Cortex of kidney (tissue), 1 donor: ENCODE data around the gene OR2Y1.
"Not testable (repeated sequence)": the region's sequence is repeated elsewhere in the genome, so short reads cannot be mapped to it uniquely, and the experiment has no call there.

Experiments used
- DNase-seq: peaks from one replicate; lab custom pipeline; 2025; lab: John Stamatoyannopoulos, UW

Gene OR2Y1, protein sequence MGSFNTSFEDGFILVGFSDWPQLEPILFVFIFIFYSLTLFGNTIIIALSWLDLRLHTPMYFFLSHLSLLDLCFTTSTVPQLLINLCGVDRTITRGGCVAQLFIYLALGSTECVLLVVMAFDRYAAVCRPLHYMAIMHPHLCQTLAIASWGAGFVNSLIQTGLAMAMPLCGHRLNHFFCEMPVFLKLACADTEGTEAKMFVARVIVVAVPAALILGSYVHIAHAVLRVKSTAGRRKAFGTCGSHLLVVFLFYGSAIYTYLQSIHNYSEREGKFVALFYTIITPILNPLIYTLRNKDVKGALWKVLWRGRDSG

DNA sequence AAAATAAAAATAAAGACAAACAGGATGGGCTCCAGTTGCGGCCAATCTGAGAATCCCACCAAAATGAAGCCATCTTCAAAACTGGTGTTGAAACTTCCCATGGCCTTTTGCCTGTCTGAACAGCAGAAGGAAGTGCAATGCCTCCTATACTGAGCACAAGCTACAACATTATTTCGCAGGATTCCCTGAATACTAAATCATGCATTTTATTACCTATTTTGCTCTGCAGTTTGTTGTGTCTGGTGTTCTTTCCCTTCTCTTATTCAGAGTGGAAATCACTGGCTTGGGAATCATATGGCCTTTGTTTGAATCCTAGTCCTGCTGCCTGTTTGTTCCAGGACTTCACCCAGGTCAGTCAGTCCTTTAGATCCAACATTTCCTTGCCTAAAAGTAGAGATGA, at the start of gene OR2Y1:
Gene OR2Y1 (minus strand): TSS at position 101 of the 400 bp plus-strand sequence. CDS start 0 bp downstream, at position 101.
- DNase-seq, result no peak

- DNase-seq, result not testable (repeated sequence)
Measured at GRCh38 chr5:180788651-180789410, 49.0 kb upstream of the OR2Y1 start.

- DNase-seq, result no peak
Measured at GRCh38 chr5:180787711-180788431, 48.0 kb upstream of the OR2Y1 start.

DNA sequence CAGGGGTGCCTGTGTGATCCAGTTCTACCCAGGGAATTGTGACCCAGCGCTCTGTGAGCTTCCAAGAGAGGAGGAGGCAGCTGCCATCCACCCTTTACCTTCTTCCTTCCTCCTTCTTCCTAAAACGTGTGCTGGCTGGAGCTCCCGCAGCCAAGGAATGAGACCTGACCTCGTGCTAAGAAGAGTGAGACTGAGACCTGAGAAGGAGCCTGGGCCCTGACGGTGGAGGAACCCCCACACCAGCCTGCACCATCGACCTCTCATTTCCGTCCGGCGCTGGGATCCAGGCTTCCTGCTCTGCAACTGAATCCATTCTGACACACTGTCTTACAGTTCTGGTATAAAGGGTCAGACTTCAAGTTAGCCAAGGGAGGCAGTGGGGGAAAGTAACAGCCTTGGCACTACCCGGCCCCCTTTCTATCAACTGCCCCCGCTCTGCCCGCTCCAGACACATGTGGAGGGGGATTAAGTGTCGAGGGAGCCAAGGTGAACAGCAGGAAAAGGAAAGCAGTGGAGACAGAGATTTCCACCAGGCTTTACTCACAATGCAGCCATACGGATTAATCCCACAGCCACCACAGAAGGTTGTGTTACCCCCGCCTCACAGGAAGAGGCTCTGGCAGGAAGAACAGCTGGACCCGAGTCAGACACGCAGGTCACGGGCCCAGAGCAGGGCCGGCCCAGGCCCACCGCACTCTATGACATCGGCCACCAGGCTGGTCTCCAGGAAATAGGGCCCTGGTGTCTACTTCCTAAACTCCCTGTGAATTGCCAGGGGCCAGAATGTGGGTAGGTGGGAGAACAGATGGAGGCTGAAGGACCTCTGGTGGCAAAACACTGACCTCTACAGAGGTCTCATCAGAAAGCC, 46.9 kb upstream of the OR2Y1 start:
- DNase-seq, result no peak

DNA sequence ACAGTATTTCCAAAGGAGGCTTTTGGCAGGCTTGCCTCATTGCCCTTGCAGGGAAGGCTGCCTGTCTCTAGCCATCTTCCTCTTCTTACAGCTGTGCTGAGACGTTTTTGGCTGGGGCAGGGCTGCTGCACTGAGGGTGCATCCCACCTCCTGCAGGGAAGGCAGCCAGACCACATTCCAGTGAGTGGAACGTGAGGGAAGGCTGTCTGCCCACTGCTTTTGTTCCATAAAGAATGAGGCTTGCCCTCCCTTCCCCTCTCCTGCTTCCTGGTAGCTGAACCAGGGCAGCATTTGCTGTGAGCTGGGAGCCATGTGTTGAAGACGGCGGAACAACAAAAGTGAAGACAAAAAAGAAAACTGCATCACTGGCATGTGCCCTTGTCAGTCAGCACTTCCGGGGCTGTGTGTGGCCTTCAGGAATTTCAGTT, 46.0 kb upstream of the OR2Y1 start:
- no peak for DNase-seq

- no peak for DNase-seq
Measured at GRCh38 chr5:180785121-180785781, 45.4 kb upstream of the OR2Y1 start.

DNA sequence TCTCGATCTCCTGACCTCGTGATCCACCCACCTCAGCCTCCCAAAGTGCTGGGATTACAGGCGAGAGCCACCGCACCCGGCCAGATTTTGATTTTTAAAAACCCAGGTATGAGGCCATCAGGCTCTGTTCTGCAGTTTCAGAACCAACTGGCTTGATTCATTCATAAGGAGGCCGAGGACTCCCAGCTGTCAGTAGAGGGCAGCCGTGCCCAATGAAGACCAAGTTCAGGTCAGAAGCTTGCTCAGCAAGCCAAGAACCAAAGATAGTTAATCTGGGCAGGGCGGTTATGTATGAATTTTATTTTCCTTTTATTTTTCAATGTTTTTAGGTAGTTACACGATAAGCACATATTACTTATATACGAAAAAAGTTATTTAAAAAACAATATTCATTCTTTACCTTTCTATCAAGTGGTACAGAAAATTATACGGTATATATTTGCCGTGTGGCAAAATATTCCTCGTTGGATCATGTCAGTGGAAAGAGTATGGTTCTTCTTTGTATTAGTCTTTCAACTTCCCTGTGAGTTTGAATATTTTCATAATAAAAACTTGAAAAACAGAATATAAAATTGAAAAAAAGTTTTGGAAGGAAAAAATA, 44.7 kb upstream of the OR2Y1 start:
- DNase-seq, result no peak

DNA sequence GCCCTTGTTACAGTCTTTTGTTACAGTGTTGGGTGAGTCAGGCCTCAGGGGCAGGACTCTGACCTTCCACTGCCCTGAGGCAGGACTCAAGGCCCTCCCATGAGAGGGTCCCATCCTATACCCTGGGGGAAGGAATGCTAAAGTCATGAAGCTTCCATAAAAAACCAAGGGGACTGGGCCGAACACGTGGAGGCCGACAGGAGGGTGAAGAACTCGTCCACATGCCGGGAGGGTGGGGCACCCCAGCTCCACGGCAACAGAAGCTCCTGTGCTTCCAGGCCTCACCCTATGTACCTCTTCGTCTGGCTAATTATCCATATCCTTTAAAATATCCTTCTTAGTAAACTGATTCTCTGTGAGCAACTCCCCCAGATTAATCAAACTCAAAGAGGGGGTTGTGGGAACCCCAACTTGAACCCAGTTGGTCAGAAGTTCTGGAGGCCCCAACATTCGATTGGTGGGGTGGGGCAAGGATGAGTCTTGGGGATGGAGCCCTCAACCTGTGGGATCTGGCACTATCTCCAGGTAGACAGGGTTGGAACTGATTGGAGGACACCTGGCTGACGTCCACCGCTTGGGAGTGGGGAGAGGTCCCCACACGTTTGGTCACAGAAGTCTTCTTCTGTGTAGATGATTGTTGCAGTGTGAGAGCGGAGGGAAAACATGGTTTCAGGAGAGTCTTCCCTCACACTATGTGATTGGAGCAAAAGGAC, 43.6 kb upstream of the OR2Y1 start:
- DNase-seq, result no peak

DNA sequence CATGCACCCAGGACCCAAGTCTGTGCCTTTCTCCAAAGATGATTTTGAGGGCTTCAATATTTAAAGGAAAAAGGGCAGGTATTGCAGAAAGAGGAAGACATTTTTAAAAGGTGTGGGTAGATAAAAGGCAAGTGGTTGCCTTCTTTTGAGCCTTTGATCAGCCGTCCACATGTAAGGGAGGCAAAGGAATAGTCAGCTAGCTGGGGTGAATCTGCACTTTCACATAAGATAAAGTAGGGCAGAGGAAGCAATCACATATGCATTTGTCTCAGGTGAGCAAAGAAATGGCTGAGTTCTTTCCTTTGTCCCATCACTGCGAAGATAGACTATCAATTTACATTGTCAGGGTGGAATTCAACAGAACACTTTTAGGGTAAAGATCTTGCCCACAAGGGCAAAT, 42.9 kb upstream of the OR2Y1 start:
- DNase-seq, result no peak

DNA sequence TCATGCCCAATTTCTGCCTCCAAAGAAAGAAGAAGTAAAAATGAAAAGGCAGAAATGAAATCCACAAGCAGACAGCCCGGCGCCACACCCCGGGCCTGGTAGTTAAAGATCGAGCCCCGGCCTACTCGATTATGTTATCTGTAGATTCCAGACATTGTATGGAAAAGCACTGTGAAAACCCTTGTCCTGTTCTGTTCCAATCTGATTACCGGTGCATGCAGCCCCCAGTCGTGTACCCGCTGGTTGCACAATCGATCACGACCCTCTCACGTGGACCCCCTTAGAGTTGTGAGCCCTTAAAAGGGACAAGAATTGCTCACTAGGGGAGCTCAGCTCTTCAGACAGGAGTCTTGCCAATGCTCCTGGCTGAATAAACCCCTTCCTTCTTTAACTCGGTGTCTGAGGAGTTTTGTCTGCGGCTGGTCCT, 42.1 kb upstream of the OR2Y1 start:
- DNase-seq, result not testable (repeated sequence)

GRCh38 chr5:180779985-180780610, 40.2 kb upstream of the OR2Y1 start:
- DNase-seq, result no peak

GRCh38 chr5:180777475-180777874, 37.6 kb upstream of the OR2Y1 start:
- DNase-seq, result no peak

GRCh38 chr5:180776376-180776775, 36.5 kb upstream of the OR2Y1 start:
- DNase-seq, result no peak

GRCh38 chr5:180775624-180776023, 35.8 kb upstream of the OR2Y1 start:
- DNase-seq, result no peak

GRCh38 chr5:180771839-180772238, 32.0 kb upstream of the OR2Y1 start:
- DNase-seq, result no peak

- DNase-seq, result no peak
Measured at GRCh38 chr5:180769821-180770220, 30.0 kb upstream of the OR2Y1 start.

GRCh38 chr5:180755601-180756000, 15.7 kb upstream of the OR2Y1 start:
- no peak for DNase-seq

DNA sequence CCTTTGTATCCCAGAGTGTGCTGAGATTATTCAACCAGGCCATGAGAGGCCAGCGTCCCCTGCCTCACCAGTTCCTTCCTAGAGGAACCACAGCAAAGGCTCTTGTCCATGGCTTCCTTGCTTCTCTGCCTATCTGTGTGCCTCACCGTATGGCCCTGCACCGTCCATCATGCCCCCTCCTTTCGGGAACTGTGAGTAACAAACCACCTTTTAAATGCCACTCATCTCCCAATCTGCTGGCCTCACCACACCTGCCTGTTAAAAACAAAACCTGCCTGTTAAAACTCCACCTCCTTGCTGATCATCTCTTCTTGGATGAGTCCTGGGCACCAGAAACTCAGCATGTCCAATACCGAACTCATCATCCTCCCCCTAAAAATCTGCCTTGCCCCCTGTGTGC, 4.4 kb upstream of the OR2Y1 start:
- no peak for DNase-seq

- DNase-seq, result no peak
Measured at GRCh38 chr5:180742727-180743126, 2.9 kb upstream of the OR2Y1 start.

- not testable (repeated sequence) for DNase-seq
Measured at GRCh38 chr5:180740953-180741352, 1.1 kb upstream of the OR2Y1 start.
